HG03139 (cell line): ENCODE data around the gene TMEM106C.

Source experiments
- ATAC-seq: cut with Tn5 transposase; IDR thresholded peaks from one replicate; pipeline ENCODE4 v1.9.1; 2021; ENCODE audit not compliant: unreplicated experiment

TMEM106C gene

GRCh38 chr12:47963340-47964040 is at the start of gene TMEM106C:
TSS of gene TMEM106C (plus strand) at chr12:47963596. CDS start at chr12:47964237, 641 bp downstream.
- ATAC-seq = peak; percentile 89

GRCh38 chr12:47920913-47921312 is 42.5 kb upstream of the TMEM106C start:
- ATAC-seq = no peak

DNA sequence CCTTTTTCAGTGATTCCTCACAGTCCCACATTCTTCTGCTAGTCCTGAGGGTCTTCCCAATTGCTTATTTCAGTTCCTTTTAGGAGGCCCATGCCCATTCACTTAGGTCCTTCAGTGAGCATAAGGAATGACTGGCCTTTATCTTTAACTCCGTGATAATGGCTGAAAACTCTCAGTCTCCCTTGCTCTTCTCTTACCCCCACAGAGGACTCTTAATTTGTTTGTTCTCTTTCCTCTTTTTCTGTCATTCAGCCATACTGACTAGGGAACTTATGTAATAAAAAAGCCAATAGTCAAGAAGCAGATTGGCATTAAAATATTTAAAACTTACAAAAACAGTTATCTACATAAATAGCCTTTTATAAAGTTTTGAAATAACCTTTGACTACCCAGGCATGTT is 41.5 kb upstream of the TMEM106C start:
- no peak for ATAC-seq

DNA sequence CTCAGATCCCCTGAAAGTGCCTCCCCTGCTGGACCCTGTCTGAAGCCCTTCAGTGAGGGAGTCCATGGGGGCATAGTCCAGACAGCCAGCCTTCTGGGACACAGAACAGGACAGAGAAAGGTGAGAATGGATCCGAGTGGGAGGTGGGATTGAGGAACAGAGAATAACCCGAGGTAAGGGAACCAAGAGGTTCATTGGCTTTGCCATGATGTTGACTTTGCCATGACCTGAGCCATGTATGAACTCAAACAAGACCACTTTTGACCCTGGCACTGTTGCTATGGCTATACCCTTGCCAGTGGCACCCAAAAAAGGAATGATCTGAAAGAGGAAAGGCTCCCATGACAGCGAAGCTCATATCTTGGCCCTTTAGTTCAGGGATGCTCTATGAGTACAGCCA is 36.0 kb upstream of the TMEM106C start:
- no peak for ATAC-seq

DNA sequence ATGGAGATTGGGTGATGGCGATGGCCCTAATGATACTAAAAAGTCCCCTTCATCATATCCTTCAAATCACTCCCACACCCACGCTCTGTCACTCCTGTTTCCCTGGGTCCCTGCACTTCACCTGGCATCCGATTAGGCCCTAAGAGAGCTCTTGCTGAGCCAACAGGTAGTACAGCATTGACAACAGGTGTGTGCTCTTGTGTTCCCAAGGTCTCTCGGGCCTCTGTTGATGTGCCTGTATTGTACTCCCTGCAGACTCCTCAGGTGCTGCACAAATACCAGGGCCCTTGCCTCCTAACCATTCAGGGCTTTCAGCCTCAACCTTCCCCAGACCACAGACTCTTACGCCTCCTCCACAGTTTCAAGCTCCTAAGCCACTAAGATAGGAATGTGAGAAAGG is 32.8 kb upstream of the TMEM106C start:
- ATAC-seq = no peak

GRCh38 chr12:47931187-47931586 is 32.2 kb upstream of the TMEM106C start:
- ATAC-seq = no peak

DNA sequence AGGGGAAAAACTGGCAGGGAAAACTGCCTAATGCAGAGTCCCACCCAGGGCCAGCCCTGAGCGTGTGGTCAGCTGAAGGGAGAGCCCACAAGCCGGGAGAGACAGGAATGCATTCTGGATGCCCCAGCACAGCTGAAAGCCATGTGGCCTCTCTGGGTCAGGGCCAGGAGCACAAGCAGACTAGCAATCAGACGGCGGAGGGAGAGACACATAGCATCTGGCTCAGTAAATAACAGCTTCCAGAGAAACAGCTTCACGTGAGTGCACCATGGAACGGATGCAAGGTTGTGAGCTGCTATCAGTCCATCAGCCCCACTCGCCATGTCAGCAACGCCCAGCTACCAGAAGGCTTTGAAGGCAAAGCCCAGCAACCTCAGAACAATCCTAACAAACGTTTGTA is 28.2 kb upstream of the TMEM106C start:
- no peak for ATAC-seq

GRCh38 chr12:47938093-47938492 is 25.3 kb upstream of the TMEM106C start:
- ATAC-seq = no peak

- ATAC-seq = no peak
Measured at GRCh38 chr12:47938594-47938993, 24.8 kb upstream of the TMEM106C start.

DNA sequence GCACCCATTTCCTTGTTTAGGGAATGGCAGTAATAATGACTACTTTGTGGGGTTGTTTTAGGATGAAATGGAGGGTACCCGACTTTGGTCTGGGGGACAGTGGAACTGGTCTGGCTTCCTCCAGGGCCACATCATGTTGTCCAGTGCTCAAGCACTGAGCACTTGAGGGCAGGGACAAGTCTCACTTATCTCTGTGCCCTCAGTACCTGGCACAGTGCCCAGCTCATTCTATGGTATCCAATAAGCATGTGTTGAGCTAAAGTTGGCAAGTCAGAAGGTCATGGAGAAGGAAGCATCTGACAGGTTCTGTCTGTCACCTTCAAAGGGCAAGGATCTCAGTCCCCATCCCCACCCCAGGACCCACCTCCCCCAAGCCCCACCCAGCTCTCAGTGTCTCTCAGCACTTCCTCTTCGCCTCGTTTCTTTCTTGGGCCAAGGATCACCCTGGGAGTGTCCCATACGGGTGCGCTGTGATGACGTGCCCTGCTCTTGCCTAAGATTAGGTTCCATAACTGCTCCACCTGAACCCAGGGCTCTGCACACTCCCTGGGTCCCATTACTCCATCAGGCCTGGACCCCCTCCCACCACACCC is 24.3 kb upstream of the TMEM106C start:
- no peak for ATAC-seq

DNA sequence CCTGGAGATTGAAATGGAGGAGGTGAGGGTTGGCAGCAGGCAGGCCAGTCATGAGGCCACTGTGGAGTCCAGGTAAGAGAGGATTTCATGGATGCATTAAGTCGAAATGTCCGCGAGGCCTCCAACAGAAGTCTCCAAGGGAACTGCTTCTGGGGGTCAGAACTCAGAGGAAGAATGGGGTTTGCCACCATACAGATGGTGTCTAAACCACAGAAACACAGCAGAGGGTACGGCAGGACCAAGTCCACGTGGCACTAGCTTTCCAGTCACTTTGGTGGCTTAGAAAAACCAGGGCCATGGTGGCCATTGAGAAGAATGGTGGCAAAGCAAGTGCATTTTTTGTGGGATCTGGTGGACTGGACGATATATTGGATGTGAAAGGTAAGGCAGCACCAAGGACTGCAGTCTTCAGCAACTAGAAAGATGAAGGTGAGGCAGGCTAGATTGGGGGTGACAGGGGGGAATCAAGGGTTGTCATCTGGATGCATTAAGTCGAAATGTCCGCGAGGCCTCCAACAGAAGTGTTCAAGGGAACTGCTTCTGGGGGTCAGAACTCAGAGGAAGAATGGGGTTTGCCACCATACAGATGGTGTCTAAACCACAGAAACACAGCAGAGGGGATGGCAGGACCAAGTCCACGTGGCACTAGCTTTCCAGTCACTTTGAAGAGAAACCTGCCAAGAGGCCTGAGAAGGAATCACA is 22.5 kb upstream of the TMEM106C start:
- no peak for ATAC-seq

DNA sequence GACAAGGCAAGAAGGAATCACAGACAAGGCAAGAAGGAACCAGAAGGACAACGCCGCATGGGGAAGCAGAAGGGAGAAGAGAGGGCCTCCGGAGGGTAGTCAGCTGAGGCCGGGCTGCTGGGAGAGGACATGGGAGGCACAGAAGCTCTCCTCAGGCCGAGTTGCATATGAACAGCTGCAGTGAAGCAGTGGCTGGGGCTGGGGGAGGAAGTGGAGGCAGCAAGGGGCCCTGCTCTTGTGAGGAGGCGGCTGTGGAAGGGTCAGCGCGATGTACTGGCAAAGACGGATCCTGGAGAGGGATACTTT is 22.0 kb upstream of the TMEM106C start:
- ATAC-seq = no peak

DNA sequence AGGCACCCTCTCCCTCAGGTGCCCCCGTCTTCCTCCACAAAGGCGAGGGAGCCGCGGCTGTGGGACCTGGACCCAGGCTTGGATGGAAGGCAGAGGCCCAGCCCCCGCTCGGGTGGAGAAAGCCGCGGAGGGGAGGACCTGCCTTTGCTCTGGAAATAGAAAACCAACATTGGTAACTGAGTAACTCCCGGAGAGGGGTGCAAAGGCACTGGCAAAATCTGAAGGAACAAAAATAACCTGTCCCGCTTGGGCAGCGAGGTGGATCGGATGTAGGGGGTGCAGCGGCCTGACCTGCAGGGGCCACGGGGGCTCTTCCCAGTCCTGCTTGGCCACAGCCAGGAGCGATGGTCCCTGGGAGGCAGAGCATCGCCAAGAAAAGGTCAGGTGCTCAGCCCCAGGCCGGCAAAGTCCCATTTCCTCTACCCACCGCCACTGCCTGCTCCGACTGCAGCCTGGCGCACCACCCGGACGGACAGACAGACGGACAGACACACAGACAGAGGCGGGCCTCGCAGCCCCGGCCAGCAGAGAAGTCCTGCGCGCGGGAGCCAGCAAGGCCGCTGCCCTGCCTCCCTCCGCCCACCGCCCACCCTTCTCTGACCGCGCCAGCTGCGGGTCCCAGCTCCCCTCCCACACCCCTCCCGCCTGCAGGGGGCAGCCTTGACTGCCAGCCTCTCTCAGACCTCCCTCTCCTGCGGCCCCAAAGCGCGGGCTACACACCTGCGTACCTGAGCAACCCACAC is 21.4 kb upstream of the TMEM106C start:
- no peak for ATAC-seq

DNA sequence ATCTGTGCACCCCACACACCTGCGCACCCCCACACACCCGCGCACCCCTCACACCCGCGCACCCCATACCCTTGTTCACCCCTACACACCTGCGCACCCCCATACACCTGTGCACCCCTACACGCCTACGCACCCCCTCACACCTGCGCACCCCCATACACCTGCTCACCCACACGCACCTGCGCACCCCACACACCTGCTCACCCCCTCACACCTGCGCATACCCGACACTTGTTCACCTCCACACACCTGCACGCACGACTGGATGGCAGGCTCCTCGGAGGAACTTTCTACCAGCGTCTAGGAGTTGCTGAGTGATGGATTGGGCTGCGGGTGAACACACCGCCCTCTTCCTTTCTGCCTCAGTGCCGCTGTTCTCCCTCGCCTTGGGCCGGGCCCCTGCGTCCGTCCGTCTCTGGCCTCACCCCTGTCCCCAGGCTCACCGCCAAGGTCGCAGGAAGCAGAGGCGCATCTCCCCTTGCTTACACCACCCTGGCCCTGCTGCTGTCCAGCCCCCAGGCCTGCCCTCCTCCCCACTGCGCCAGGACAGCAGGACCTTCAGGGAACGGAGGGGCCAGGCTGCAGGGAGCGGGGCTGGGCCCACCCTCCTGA is 20.7 kb upstream of the TMEM106C start:
- no peak for ATAC-seq

DNA sequence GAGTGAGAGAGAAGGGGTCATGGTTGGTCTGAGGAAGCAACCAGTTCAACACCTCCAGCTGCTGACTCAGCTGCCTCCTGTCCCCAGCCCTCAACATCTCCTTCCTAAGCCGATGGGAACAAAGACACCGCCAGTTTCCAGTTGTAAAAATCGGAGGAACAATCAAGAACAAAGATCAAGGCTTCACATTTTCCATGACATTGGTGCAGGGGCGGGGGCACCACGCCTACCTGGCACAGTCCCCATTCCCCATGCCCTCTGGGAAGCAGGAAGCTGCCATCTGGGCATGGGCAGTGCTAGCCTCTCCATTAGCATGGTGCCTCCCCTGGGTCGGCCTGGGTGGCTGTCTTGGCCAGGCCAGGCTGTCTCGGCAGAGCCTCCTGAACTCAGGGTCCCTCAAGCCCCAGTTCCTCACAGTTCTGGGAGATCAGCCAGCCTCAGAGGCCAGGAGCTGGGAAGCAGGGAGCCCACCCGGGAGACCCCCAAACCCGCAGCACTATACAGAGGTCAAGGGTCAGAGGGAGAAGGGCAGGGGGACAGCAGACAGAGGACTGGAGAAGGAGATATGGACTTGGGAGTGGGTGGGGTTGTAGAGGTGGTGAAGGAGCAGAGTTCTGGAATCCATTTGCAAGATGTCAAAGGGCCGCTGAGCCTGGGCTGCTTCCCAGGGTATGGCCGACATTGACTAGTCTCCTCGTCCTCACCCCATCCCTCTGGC is 19.6 kb upstream of the TMEM106C start:
- ATAC-seq = no peak

DNA sequence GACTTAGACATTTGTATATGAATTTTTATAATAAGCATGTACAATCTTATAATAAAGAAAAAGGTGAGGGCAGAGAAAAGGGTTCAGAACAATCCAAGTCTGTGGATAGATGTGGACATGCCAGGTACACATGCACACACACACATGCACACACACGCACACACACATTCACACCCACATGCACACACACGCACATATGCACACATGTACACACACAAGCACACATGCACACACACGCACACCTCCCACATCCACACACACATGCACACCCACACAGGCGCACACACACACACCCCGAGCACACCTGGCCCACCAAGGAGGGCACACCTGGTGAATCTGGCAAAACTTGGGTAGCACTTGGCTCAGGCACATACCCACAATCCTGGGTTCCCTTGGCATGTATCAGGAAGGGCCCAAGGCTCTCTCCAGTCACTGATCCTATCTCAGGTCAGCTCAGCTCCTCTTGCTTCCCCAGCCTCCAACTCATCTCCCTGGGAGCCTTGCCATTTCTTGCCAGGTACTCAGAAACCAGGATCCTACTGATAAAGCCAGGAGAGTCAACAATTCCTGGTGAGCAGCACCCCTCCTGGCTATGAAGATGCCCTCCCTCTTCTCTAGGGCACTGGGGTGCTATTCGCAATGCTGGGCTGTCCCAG is 18.6 kb upstream of the TMEM106C start:
- ATAC-seq = no peak

- no peak for ATAC-seq
Measured at GRCh38 chr12:47945341-47945728, 18.1 kb upstream of the TMEM106C start.

DNA sequence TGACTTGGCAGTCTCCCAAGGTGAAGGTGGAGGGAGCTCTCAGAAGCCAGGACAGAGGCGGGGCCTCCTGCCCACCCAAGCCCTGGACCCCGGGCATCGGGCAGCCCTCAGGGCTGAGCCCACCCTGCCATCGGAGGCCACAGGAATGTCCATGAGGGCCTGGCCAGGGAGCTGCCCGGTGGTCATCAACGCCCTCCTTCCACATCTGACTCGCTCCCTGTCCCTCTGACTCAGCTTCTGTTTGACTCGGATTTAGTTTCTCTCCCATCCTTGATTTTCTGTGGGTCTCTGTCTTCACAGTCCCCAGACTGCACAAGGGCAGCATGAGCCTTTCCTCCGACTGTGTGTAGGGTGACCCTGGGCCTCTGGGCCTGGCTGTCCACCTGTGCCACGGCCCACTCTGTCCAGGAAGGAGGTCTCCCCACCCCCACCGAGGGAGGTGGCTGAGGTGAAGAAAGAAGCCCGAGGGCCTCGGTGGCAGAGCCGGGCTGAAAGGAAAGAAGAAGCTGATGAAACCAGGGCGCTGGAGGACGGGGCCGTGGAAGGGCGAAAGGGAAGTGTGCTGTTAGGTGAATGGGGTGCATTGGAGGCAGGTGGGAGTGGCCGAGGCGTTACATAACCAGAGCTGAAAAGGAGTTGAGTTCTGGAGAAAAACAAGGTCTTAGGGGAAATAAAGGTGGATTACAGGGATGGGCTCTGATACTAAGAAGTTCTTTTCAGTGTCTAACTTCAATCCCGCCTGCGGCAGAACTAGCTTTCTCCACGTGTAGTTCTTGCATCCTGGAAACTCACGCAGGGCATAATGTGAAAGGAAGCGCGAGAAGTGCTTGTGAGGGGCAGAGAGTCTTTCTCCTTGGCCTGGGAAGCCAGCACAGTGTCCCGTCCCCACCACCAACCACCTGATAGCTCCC is 16.7 kb upstream of the TMEM106C start:
- ATAC-seq = no peak

GRCh38 chr12:47947341-47947740 is 16.1 kb upstream of the TMEM106C start:
- no peak for ATAC-seq
